GM19463 (cell line): ENCODE data around the gene CA11.
"Not testable (repeated sequence)": the region's sequence is repeated elsewhere in the genome, so short reads cannot be mapped to it uniquely, and the experiment has no call there.

Experiments used
- ATAC-seq: cut with Tn5 transposase; IDR thresholded peaks from one replicate; pipeline ENCODE4 v1.9.1; 2021; ENCODE audit warnings: mild to moderate bottlenecking, moderate library complexity; ENCODE audit not compliant: unreplicated experiment

Gene CA11

GRCh38 chr19:48646001-48646721 lies at the start of gene CA11:
CA11 (minus strand) TSS chr19:48646187; CDS start chr19:48645632, 555 bp downstream.
- peak; percentile 88 for ATAC-seq

DNA sequence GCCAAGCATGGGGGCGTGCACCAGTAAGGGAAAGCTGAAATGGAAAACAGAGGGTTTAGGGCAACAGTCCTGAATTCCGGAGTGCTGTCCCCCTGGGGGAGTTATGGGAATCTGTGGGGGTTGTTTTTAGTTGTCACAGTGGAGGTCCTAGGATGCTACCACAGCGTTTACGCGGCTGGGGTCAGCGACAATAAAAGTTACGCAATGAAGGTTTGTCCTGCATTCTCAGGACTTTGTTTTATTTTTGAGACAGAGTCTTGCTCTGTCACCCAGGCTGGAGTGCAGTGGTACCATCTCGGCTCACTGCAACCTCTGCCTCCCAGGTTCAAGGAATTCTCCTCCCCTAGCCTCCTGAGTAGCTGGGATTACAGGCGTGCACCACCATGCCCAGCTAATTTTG lies 47.6 kb upstream of the CA11 start:
- ATAC-seq: not testable (repeated sequence)

DNA sequence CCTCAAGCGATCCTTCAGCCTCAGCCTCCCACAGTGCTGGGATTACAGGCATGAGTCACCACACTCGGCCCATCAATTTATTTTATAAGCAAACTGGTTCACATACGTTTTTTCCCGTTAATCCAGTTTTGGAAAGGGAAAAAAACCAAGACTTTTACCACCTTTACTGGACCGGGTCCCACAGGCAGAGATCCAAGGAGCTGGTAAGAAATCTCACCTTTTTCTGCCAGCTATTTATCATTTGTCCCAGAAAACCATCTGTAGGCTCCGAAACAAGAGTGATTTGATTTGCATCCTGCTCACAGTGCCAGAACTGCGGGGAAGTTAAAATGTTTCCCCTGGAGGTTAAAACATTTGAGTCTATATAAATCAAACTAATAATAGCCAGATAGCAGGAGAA lies 43.5 kb upstream of the CA11 start:
- no peak for ATAC-seq

GRCh38 chr19:48687776-48688175 lies 41.8 kb upstream of the CA11 start:
- ATAC-seq: no peak

GRCh38 chr19:48686637-48687036 lies 40.6 kb upstream of the CA11 start:
- not testable (repeated sequence) for ATAC-seq

GRCh38 chr19:48686088-48686487 lies 40.1 kb upstream of the CA11 start:
- no peak for ATAC-seq

DNA sequence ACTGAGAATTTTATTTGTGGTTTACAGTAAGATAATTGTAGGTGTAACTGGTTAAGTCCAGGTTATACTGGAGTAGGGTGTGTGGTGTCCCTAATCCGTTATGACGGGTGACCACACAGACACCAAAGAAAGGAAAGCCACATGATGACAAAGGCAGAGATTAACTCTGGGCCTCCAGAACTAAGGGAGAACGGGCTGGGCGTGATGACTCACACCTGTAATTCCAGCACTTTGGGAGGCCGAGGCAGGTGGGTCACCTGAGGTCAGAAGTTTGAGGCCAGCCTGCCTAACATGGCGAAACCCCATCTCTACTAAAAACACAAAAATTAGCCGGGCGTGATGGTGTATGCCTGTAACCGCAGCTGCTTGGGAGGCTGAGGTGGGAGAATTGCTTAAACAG lies 39.6 kb upstream of the CA11 start:
- no peak for ATAC-seq

GRCh38 chr19:48683349-48683748 lies 37.4 kb upstream of the CA11 start:
- ATAC-seq: no peak

DNA sequence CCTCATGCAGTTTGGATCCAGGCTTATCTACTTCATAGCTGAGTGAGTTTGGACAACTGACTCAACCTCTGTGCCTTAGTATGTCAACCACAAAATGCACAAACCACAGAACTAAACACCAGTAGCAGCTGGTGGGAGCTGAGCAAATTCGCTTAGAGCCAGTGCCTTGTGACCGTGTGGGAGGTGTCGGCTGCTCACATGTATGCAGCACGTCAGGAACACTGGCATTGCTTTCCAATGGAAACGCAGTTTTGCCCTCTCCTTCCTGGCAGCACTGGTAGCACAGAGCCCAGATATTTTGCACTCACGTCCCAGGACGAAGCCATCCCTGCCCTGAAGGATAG lies 35.1 kb upstream of the CA11 start:
- no peak for ATAC-seq

GRCh38 chr19:48680436-48681126 lies 34.6 kb upstream of the CA11 start:
- ATAC-seq: no peak

- ATAC-seq: not testable (repeated sequence)
Measured at GRCh38 chr19:48680006-48680405, 34.0 kb upstream of the CA11 start.

DNA sequence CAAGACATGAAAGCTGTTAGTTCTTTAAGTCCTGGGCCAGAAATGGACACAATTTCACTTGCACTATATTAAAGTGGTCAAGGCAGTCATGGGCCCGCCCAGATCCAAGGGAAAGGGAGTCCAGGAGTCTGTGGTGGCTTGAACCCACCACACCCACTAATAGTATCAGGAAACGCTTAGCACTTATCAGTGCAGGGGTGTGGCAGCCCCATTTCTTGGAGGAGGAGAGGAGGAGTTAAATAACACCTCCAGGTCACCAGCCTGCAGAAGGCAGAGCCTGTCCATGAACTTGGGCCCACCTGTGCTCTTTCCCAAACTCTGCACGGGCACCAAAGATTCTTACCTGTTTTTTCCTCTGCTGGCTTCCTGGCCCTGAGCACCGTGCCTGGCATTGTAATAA lies 32.2 kb upstream of the CA11 start:
- no peak for ATAC-seq

DNA sequence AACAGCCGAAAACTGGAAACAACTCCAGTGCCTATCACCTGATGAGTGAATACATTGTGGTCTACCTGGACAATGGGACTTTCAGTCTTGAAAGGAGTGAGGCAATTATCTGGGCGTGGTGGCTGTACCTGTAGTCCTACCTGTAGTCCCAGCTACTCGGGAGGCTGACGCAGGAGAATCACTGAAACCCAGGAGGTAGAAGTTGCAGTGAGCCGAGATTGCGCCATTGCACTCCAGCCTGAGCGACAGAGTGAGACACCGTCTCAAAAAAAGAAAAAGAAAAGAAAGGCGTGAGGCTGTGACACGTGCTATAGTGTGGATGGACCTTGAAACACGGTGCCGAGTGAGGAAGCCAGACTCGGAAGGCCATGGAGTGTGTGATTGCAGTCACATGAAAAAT lies 30.9 kb upstream of the CA11 start:
- no peak for ATAC-seq

- no peak for ATAC-seq
Measured at GRCh38 chr19:48676487-48676886, 30.5 kb upstream of the CA11 start.

- no peak for ATAC-seq
Measured at GRCh38 chr19:48674921-48675824, 29.2 kb upstream of the CA11 start.

- no peak for ATAC-seq
Measured at GRCh38 chr19:48674216-48674809, 28.3 kb upstream of the CA11 start.

DNA sequence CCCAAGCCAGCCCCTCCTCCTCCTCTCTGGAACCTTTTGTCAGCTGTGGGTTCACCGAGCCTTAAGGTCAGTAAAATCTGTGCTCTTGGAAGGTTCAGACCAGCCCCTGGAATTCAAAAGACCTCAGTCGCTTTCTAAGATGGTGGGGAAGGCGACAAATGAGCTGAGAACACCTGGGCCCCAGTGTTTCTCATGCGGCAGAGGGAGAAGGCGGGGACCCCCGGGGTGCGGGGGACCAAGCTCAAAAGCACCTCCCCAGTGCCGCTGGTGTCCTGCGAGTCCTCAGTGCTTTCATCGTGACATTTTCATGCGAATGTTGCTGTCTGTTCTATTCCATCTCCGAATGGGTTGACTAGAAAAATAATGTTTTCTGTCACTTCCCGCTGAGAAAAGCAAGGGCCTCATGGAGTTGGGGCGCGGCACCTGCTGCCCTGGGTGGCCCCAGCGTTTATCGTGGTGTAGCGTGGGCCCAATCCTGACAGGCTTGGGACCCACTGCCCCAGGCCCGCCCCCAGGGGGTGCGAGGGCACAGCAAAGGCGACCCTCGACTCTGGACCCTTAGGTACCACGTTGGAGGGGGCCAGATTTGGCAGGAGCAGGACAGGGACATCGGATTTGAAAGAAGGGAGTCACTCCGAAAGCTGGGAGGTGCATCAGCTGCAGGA lies 27.6 kb upstream of the CA11 start:
- ATAC-seq: no peak

GRCh38 chr19:48672994-48673393 lies 27.0 kb upstream of the CA11 start, which contains the start of gene NTN5:
NTN5 (minus strand) TSS chr19:48673017; CDS start chr19:48670986, 2,031 bp downstream.
- no peak for ATAC-seq

- ATAC-seq: no peak
Measured at GRCh38 chr19:48671446-48671995, 25.5 kb upstream of the CA11 start.
